Measurements from ENCODE around the gene MRPL43. TPM values are rescaled to one million over a fixed set of nuclear protein-coding genes. Genes with fewer than 3 reads are reported as not detected.
A peak's percentile ranks its signal among the peaks of the same experiment; 100 is the strongest.
"Not testable (repeated sequence)": the region's sequence is repeated elsewhere in the genome, so short reads cannot be mapped to it uniquely, and the experiment has no call there.

MRPL43 gene
- total RNA-seq, 1 experiment from 2014 or later, result 46.3 TPM

- in situ Hi-C loops (cut with HindIII; ENCODE audit: low pct_unique_long_range_greater_than_20kb, low sequenced_read_pairs), result no loop called here
- DNase-seq (ENCODE audit: low read depth, low spot score), result no peak
Measured at GRCh38 chr10:100978121-100978900, 9.0 kb downstream of the MRPL43 start.

- in situ Hi-C loops (cut with HindIII; ENCODE audit: low pct_unique_long_range_greater_than_20kb, low sequenced_read_pairs), result no loop called here
- no peak for DNase-seq (ENCODE audit: low read depth, low spot score)
Measured at GRCh38 chr10:100977436-100977835, 9.9 kb downstream of the MRPL43 start.

GRCh38 chr10:100976906-100977305, 10.4 kb downstream of the MRPL43 start:
- DNase-seq (ENCODE audit: low read depth, low spot score), result no peak

GRCh38 chr10:100975397-100975796, 11.9 kb downstream of the MRPL43 start:
- DNase-seq (ENCODE audit: low read depth, low spot score); in situ Hi-C loops (cut with HindIII; ENCODE audit: low pct_unique_long_range_greater_than_20kb, low sequenced_read_pairs): not testable (repeated sequence)

More at GRCh38 chr10:100976906-100977305, 10.4 kb downstream of the MRPL43 start:
- in situ Hi-C loops (cut with HindIII; ENCODE audit: low pct_unique_long_range_greater_than_20kb, low sequenced_read_pairs), result no loop called here

- no peak for DNase-seq (ENCODE audit: low read depth, low spot score)
- in situ Hi-C loops (cut with HindIII; ENCODE audit: low pct_unique_long_range_greater_than_20kb, low sequenced_read_pairs), result no loop called here
Measured at GRCh38 chr10:100972904-100973535, 14.3 kb downstream of the MRPL43 start.

GRCh38 chr10:100972115-100972903, 15.0 kb downstream of the MRPL43 start:
- DNase-seq (ENCODE audit: low read depth, low spot score), result no peak

GRCh38 chr10:100970914-100971811, 16.1 kb downstream of the MRPL43 start:
- no peak for DNase-seq (ENCODE audit: low read depth, low spot score)
- in situ Hi-C loops (cut with HindIII; ENCODE audit: low pct_unique_long_range_greater_than_20kb, low sequenced_read_pairs), result no loop called here

More at GRCh38 chr10:100972115-100972903, 15.0 kb downstream of the MRPL43 start:
- in situ Hi-C loops (cut with HindIII; ENCODE audit: low pct_unique_long_range_greater_than_20kb, low sequenced_read_pairs), result no loop called here

- DNase-seq (ENCODE audit: low read depth, low spot score), result peak; percentile 19
- in situ Hi-C loops (cut with HindIII; ENCODE audit: low pct_unique_long_range_greater_than_20kb, low sequenced_read_pairs), result no loop called here
Measured at GRCh38 chr10:100970076-100970913, 17.0 kb downstream of the MRPL43 start.

- DNase-seq (ENCODE audit: low read depth, low spot score), result peak; percentile 21
- in situ Hi-C loops (cut with HindIII; ENCODE audit: low pct_unique_long_range_greater_than_20kb, low sequenced_read_pairs), result no loop called here
Measured at GRCh38 chr10:100969187-100970075, 17.9 kb downstream of the MRPL43 start, which contains the start of gene SEMA4G. TSS of gene SEMA4G (plus strand) at chr10:100969504. CDS start at chr10:100972913, 3,409 bp downstream.

- no peak for DNase-seq (ENCODE audit: low read depth, low spot score)
- in situ Hi-C loops (cut with HindIII; ENCODE audit: low pct_unique_long_range_greater_than_20kb, low sequenced_read_pairs), result no loop called here
Measured at GRCh38 chr10:100968863-100969186, 18.5 kb downstream of the MRPL43 start.

GRCh38 chr10:100968062-100968736, 19.1 kb downstream of the MRPL43 start:
- no peak for DNase-seq (ENCODE audit: low read depth, low spot score)
- in situ Hi-C loops (cut with HindIII; ENCODE audit: low pct_unique_long_range_greater_than_20kb, low sequenced_read_pairs), result no loop called here

- no peak for DNase-seq (ENCODE audit: low read depth, low spot score)
- in situ Hi-C loops (cut with HindIII; ENCODE audit: low pct_unique_long_range_greater_than_20kb, low sequenced_read_pairs), result no loop called here
Measured at GRCh38 chr10:100967332-100967731, 20.0 kb downstream of the MRPL43 start.

GRCh38 chr10:100966887-100967286, 20.4 kb downstream of the MRPL43 start:
- in situ Hi-C loops (cut with HindIII; ENCODE audit: low pct_unique_long_range_greater_than_20kb, low sequenced_read_pairs), result no loop called here
- DNase-seq (ENCODE audit: low read depth, low spot score), result no peak

GRCh38 chr10:100965820-100966219, 21.5 kb downstream of the MRPL43 start:
- in situ Hi-C loops (cut with HindIII; ENCODE audit: low pct_unique_long_range_greater_than_20kb, low sequenced_read_pairs), result no loop called here
- no peak for DNase-seq (ENCODE audit: low read depth, low spot score)

GRCh38 chr10:100963826-100964225, 23.5 kb downstream of the MRPL43 start:
- no peak for DNase-seq (ENCODE audit: low read depth, low spot score)
- in situ Hi-C loops (cut with HindIII; ENCODE audit: low pct_unique_long_range_greater_than_20kb, low sequenced_read_pairs), result no loop called here

All from SK-MEL-5 (cell line).